Neural cell (in vitro differentiated cells): ENCODE data around the gene QRICH2. TPM values are rescaled to one million over a fixed set of nuclear protein-coding genes. Genes with fewer than 3 reads are reported as not detected.

Experiments used
- H2AFZ ChIP-seq: fragments of 200-600, 300-800 bp; sonication (generic), shearing (Covaris generic); 2 replicates; pipeline ENCODE4 v1.6.0; 2014; ENCODE audit warnings: low read depth, mild to moderate bottlenecking, antibody characterized with exemption, low read length, moderate library complexity
- H3F3A ChIP-seq: fragments of 200-600 bp; shearing (Covaris generic); 2 replicates; pipeline ENCODE4 v1.6.1; 2016; ENCODE audit warnings: mild to moderate bottlenecking, moderate library complexity, mixed read lengths, antibody characterized with exemption, low read length; ENCODE audit not compliant: insufficient read depth, poor library complexity, severe bottlenecking
- H3K27ac ChIP-seq: fragments of 200-600, 300-800 bp; sonication (generic), shearing (Covaris generic); 2 replicates; pipeline ENCODE4 v1.5.1; 2014; ENCODE audit warnings: mild to moderate bottlenecking, low read length, moderate library complexity
- H3K27me3 ChIP-seq: fragments of 300-800, 200-600 bp; sonication (generic), shearing (Covaris generic); 2 replicates; pipeline ENCODE4 v1.6.0; 2014; ENCODE audit warnings: mild to moderate bottlenecking, low read depth, low read length, moderate library complexity; ENCODE audit not compliant: insufficient read depth
- H3K36me3 ChIP-seq: fragments of 300-800, 200-600 bp; sonication (generic), shearing (Covaris generic); 2 replicates; pipeline ENCODE4 v1.5.1; 2014; ENCODE audit warnings: mild to moderate bottlenecking, antibody characterized with exemption, low read length, moderate library complexity; ENCODE audit not compliant: insufficient read depth
- H3K4me2 ChIP-seq: fragments of 300-800, 200-600 bp; sonication (generic), shearing (Covaris generic); 2 replicates; pipeline ENCODE4 v1.6.0; 2014; ENCODE audit warnings: mild to moderate bottlenecking, low read length
- H3K4me3 ChIP-seq: fragments of 300-800, 200-600 bp; sonication (generic), shearing (Covaris generic); 2 replicates; pipeline ENCODE4 v1.5.1; 2014; ENCODE audit warnings: mild to moderate bottlenecking, low read length, moderate library complexity
- H3K79me2 ChIP-seq: fragments of 200-600 bp; shearing (Covaris generic); replicated peaks from 2 replicates; pipeline ENCODE4 v1.6.0; 2014; ENCODE audit warnings: mild to moderate bottlenecking, low read length, moderate library complexity; ENCODE audit not compliant: insufficient read depth
- H3K9ac ChIP-seq: fragments of 300-800, 200-600 bp; sonication (generic), shearing (Covaris generic); 2 replicates; pipeline ENCODE4 v1.6.1; 2016; ENCODE audit warnings: mild to moderate bottlenecking, low read length, mixed read lengths
- H3K9me2 ChIP-seq: fragments of 200-600 bp; shearing (Covaris generic); 2 replicates; pipeline ENCODE4 v1.6.1; 2016; ENCODE audit warnings: mild to moderate bottlenecking, low read length, mixed read lengths; ENCODE audit not compliant: insufficient read depth
- H3K9me3 ChIP-seq: fragments of 200-600, 300-800 bp; sonication (generic), shearing (Covaris generic); 2 replicates; pipeline ENCODE4 v1.6.1; 2016; ENCODE audit warnings: mild to moderate bottlenecking, mixed run types, low read length, moderate library complexity, mixed read lengths
- H4K20me1 ChIP-seq: fragments of 200-600 bp; shearing (Covaris generic); 2 replicates; pipeline ENCODE4 v1.6.1; 2016; ENCODE audit warnings: mild to moderate bottlenecking, mixed run types; ENCODE audit not compliant: insufficient read depth
- EP300 ChIP-seq: fragments of 450-650 bp; conservative IDR thresholded peaks from 2 replicates; pipeline ENCODE4 v1.6.1; 2014; ENCODE audit warnings: antibody characterized with exemption, mild to moderate bottlenecking, moderate library complexity; ENCODE audit not compliant: poor library complexity, severe bottlenecking
- EZH2 ChIP-seq: fragments of 200-600, 300-800 bp; shearing (Covaris generic), sonication (generic); IDR thresholded peaks from 2 replicates; pipeline ENCODE4 v1.6.1; 2014; ENCODE audit warnings: antibody characterized with exemption, low read length, borderline replicate concordance, mild to moderate bottlenecking; ENCODE audit not compliant: insufficient read depth, poor library complexity, severe bottlenecking
- MXI1 ChIP-seq: fragments of 450-650 bp; conservative IDR thresholded peaks from 2 replicates; pipeline ENCODE4 v1.6.1; 2014; ENCODE audit warnings: antibody characterized with exemption, mild to moderate bottlenecking; ENCODE audit not compliant: poor library complexity, severe bottlenecking
- POLR2AphosphoS5 ChIP-seq: IDR thresholded peaks from 2 replicates; pipeline ENCODE4 v1.6.1; 2012
- RAD21 ChIP-seq: fragments of 450-650 bp; conservative IDR thresholded peaks from 2 replicates; pipeline ENCODE4 v1.6.1; 2014; ENCODE audit warnings: antibody characterized with exemption, mild to moderate bottlenecking, moderate library complexity
- SMC3 ChIP-seq: fragments of 450-650 bp; conservative IDR thresholded peaks from 2 replicates; pipeline ENCODE4 v1.6.1; 2014; ENCODE audit warnings: antibody characterized with exemption, mild to moderate bottlenecking, moderate library complexity; ENCODE audit not compliant: poor library complexity
- TAF1 ChIP-seq: IDR thresholded peaks from 2 replicates; pipeline ENCODE4 v1.6.1; 2012; ENCODE audit warnings: low read depth
- polyA plus RNA-seq: library from polyadenylated mRNA; depleted of rRNA; stranded (reverse); fragments of >200 nt; gene quantifications from 2 replicates; pipeline ENCODE4 v1.2.3, GENCODE V29; 2014
- TF ChIP-seq, protein P1 (sequence below): IDR thresholded peaks from 2 replicates; pipeline ENCODE4 v1.6.1; 2012; ENCODE audit warnings: borderline replicate concordance
- TF ChIP-seq, protein P2 (sequence below): fragments of 450-650 bp; IDR thresholded peaks from 2 replicates; pipeline ENCODE4 v1.5.1; 2014; ENCODE audit warnings: antibody characterized with exemption, mild to moderate bottlenecking, moderate library complexity; ENCODE audit not compliant: poor library complexity, severe bottlenecking

The QRICH2 gene
- polyA plus RNA-seq, 1 donor from 2014 or later = 17.3 TPM

DNA sequence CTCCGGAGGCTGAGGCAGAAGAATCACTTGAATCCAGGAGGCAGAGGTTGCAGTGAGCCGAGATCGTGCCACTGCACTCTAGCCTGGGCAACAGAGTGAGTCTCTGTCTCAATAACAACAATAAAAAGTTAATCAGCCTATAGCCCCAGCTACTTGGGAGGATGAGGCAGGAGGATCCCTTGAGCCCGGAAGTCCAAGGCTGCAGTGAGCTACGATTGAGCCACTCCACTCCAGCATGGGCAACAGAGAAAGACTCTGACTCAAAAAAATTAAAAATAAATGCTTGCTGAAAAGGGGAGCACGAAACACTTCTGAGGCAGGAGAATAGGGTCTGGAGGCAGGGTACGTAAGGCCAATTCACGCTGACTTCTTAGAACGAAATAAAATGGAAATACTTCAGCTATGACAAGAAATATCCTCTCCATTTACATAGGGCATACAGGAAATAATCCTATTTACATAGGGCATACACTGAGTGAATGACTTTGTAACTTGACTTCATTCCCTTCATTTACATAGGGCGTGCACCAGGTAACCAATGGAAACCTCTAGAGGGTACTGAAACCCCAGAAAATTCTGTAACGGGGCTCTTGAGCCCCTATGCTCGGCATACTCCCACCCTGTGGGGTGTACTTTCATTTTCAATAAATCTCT is 48.9 kb upstream of the QRICH2 start:
- no peaks in the 10 kb centered on the region for H3F3A ChIP-seq
- H3K9me3 ChIP-seq = no peaks in the 10 kb centered on the region
- TF ChIP-seq POLR2AphosphoS5 (no peak), TAF1 (no peak), SMC3 (no peak), EP300 (no peak), RAD21 (no peak), EZH2 (no peak), MXI1 (no peak)
- TF ChIP-seq, protein P1, sequence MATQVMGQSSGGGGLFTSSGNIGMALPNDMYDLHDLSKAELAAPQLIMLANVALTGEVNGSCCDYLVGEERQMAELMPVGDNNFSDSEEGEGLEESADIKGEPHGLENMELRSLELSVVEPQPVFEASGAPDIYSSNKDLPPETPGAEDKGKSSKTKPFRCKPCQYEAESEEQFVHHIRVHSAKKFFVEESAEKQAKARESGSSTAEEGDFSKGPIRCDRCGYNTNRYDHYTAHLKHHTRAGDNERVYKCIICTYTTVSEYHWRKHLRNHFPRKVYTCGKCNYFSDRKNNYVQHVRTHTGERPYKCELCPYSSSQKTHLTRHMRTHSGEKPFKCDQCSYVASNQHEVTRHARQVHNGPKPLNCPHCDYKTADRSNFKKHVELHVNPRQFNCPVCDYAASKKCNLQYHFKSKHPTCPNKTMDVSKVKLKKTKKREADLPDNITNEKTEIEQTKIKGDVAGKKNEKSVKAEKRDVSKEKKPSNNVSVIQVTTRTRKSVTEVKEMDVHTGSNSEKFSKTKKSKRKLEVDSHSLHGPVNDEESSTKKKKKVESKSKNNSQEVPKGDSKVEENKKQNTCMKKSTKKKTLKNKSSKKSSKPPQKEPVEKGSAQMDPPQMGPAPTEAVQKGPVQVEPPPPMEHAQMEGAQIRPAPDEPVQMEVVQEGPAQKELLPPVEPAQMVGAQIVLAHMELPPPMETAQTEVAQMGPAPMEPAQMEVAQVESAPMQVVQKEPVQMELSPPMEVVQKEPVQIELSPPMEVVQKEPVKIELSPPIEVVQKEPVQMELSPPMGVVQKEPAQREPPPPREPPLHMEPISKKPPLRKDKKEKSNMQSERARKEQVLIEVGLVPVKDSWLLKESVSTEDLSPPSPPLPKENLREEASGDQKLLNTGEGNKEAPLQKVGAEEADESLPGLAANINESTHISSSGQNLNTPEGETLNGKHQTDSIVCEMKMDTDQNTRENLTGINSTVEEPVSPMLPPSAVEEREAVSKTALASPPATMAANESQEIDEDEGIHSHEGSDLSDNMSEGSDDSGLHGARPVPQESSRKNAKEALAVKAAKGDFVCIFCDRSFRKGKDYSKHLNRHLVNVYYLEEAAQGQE = no peak
- TF ChIP-seq, protein P2, sequence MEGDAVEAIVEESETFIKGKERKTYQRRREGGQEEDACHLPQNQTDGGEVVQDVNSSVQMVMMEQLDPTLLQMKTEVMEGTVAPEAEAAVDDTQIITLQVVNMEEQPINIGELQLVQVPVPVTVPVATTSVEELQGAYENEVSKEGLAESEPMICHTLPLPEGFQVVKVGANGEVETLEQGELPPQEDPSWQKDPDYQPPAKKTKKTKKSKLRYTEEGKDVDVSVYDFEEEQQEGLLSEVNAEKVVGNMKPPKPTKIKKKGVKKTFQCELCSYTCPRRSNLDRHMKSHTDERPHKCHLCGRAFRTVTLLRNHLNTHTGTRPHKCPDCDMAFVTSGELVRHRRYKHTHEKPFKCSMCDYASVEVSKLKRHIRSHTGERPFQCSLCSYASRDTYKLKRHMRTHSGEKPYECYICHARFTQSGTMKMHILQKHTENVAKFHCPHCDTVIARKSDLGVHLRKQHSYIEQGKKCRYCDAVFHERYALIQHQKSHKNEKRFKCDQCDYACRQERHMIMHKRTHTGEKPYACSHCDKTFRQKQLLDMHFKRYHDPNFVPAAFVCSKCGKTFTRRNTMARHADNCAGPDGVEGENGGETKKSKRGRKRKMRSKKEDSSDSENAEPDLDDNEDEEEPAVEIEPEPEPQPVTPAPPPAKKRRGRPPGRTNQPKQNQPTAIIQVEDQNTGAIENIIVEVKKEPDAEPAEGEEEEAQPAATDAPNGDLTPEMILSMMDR = no peak
- no peak overlapping the region for H2AFZ ChIP-seq
- no peak overlapping the region for H3K4me3 ChIP-seq
- no peak overlapping the region for H3K4me2 ChIP-seq
- H3K9me2 ChIP-seq = no peaks in the 10 kb centered on the region
- no peaks in the 10 kb centered on the region for H3K36me3 ChIP-seq
- peaks cover 5% of the 10 kb centered on the region for H3K79me2 ChIP-seq
- H3K9ac ChIP-seq = no peak overlapping the region
- H3K27me3 ChIP-seq = no peaks in the 10 kb centered on the region
- no peaks in the 10 kb centered on the region for H4K20me1 ChIP-seq
- no peak overlapping the region for H3K27ac ChIP-seq

DNA sequence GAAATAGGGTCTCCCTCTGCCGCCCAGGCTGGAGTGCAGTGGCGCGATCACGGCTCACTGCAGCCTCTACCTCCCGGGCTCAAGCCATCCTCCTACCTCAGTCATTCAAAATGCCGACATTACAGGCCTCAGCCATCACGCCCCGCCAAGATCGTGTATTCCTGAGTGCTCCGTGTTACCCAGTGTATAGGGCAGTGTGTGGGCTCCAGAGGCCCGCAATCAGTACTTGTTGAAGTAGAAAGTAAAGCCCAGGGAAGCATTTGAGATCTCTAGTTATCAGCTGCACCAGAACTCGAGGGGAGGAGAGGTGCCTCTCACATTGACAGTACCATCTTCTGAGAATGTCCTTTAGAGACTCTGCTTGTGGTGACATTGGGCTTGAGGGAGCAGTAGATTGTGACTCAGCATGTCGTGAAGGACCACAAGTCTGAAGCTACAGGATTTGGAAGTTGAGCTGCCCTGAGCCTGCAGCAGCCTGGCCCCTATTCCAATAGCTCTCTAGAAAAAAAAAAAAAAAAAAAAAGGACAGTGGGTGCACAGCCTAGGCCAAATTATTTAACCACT is 46.8 kb upstream of the QRICH2 start:
- no peak overlapping the region for H3K27ac ChIP-seq

More for the DNA sequence above, 46.8 kb upstream of the QRICH2 start:
- peaks cover 9% of the 10 kb centered on the region for H3K79me2 ChIP-seq
- H2AFZ ChIP-seq = peak overlapping the region; percentile 89
- TF ChIP-seq, protein P2 = no peak
- H3K9ac ChIP-seq = no peak overlapping the region
- H3K9me2 ChIP-seq = no peaks in the 10 kb centered on the region
- no peaks in the 10 kb centered on the region for H3K27me3 ChIP-seq
- H3K36me3 ChIP-seq = no peaks in the 10 kb centered on the region
- no peak overlapping the region for H3K4me2 ChIP-seq
- H3K4me3 ChIP-seq = no peak overlapping the region
- H4K20me1 ChIP-seq = no peaks in the 10 kb centered on the region
- H3K9me3 ChIP-seq = no peaks in the 10 kb centered on the region
- no peaks in the 10 kb centered on the region for H3F3A ChIP-seq
